DMS79 (cell line): ENCODE data around the gene ASIC1.

Source experiments
- DNase-seq: peaks from one replicate; lab custom pipeline; 2025; lab: John Stamatoyannopoulos, UW

ASIC1 gene

DNA sequence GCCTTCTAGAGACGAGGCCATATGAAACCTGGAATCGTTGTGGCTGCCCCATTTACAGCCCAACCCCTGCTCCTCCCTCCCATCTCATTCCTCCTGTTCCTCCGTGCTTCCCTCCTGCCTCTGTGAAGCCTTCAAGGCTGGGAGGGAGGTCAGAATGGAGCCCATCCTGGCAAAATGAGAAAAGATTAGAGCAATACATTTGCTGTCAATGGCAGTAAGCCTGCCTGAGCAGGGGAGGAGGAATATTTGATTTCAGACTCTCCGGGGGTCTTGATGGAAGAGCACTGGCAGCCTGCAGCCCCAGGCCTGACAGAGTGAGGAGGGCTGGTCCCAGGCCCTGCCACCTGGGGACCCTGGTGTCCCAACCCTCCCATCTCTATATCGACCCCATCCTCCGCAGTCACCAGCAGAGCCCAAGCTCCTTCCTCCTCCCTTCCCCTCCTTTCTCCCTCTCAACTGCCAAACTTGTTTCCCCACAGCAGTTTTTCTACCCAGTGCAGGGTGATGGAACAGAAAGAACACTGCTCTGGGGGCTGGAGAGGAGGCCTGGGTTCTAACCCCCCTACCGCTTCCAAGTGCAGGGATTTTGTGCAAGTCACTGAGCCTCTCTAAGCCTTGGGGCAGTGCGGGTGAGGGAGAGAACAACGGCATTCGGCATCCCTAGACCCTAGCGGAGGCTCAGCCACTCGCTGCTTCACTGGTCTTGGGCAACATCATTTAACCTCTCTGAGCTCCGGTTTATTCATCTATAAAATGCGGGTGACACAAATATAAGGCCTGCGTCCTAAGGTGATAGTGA lies 16.1 kb upstream of the ASIC1 start:
- no peak for DNase-seq

DNA sequence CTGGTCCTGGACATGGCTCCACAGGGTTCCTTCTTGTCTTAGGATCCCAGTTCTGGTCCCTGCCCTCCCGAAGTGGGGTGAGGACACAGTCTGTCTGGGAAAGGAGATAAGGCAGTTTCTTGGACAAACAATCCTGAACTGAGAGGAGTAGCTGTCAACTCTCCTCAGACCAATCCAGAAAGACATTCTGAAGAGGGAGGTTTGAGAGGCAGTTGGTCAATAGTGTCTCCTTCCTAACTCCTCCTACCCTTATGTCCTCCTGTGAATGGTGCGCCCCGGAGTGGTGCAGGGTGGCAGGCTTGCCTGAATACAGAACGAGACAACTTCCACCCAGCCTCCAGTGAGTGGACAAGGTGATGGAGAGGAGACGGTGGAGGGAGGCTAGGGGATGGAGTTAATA lies 15.4 kb upstream of the ASIC1 start:
- DNase-seq, result no peak

GRCh38 chr12:50042693-50043092 lies 14.7 kb upstream of the ASIC1 start:
- DNase-seq, result no peak

DNA sequence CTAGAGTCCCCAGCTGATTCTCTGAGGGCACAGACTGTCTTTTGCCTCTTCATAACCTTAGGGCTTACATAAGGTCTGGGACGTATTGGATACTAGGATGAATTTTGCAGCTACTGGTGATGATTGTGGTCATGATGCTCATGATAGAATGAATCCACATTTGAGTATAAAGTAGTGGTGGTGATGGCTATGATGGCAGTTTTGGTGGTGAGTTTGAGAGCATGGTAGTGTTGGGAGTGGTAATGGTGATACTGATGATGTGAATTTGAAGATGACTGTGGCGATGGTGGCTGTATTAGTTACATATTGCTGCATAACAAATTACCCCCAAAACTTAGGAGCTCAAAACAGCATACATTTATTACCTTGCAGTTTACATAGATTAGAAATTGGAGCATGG lies 14.1 kb upstream of the ASIC1 start:
- no peak for DNase-seq

DNA sequence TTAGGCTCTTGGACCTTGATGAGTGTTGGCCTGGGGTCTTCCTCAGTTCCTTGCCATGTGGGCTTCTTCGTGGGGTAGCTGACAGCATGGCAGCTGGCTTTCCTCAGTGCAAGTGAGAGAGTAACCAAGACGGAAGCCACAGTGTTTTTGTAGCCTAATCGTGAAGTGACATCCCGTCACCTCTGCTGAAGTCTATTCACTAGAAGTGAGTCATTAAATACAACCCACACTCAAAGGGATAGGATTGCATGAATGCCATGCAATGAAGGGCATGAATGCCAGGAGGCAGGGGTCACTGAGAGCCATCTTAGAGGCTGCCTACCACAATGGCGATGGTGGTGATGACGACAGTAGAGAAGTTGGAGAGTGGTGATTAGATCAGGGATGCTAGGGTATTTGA lies 13.5 kb upstream of the ASIC1 start:
- DNase-seq, result no peak

- DNase-seq, result no peak
Observed at GRCh38 chr12:50047693-50048250, 9.6 kb upstream of the ASIC1 start.

DNA sequence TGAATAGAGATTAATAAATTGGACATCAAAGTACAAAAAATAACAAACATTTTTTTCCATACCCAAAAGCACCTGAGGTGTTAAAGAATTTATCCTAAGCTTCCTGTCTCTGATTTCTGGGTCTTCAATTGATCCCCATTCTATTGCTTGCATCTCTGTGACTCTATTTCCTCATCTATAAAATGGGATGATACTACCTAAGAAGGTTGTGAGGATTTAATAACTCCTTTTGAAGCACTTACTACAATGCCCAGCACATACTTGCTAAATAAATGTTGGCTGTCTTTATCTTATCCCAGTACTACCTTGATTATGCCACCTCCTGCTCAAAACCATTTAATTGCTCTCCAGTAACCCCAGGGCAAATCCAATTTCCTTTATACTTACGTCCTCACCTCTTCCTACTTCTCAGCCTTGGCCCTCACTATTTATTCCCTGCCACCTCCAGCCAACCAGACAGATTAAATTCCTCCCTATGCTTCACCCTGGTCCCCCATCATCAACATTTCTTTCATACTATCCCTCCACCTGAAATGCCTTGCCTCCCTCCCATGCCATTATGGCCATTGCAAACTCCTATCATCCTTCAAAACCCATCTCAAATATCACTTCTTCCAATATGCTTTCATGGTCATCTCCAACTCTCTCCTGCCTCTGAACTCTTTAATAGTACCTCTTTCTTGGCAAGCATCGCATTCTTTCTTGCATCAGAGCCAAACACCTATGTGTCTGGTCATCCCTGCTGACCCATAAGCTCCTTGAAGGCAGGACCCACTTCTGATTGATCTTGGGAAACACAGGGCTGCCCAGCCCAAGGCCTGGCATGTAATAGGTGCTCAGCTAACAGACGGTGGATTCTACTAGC lies 7.9 kb upstream of the ASIC1 start:
- no peak for DNase-seq

DNA sequence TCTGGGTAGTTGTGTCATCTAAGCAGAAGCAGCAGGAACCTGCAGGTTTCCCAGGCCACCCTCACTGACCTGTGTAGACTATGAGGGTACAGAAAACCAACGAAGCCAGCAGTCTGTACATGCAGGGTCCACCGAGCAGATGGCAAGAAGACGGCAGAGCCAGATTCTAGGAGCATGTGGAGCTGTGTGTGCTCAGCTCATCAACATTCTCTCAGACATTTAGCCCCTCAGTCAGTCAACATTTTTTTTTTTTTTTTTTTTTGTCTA lies 7.3 kb upstream of the ASIC1 start:
- no peak for DNase-seq

- no peak for DNase-seq
Observed at GRCh38 chr12:50050410-50051098, 6.8 kb upstream of the ASIC1 start.

GRCh38 chr12:50051101-50051806 lies 6.1 kb upstream of the ASIC1 start:
- DNase-seq, result no peak

DNA sequence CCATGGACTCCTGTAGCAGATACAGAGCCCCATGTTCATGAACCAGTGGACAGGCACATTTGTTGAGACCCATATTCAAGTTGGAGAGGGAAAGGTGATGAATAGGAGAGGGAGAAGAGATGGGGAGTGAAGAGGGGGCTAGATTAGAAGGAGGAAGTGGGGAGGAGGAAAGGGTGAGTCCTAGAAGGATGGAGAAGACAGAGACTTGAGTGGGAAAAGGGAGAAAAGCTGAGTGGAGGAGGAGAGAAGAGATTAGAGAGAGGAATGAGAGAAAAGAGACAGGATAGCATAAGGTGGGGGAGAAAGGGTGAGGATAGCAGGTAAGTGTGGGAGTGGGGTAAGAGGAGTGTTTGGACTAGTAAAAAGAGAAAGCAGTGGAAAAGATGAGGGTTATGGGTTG lies 4.9 kb upstream of the ASIC1 start:
- no peak for DNase-seq

DNA sequence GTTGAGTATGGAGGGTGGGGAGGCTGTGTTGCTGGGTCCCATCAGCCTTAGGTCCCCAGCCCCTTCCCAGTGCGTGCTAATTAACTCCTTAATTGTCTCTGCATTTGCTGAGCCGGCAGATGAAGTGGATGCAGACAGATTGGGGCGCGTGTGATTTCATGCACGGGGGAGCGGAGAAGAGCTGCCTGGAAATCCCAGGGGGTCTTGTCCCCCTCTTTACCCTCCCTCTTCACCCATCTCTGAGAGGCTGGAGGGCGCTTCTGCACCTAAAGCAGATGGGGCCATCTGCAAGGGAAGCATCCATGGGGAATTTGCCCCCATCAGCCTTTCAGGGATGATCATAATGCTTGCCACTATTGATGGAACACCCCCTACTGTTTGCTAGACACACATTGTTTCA lies 4.4 kb upstream of the ASIC1 start:
- DNase-seq, result no peak

GRCh38 chr12:50053583-50053982 lies 3.8 kb upstream of the ASIC1 start:
- no peak for DNase-seq

GRCh38 chr12:50055831-50056638 lies 1.4 kb upstream of the ASIC1 start:
- DNase-seq, result no peak

- no peak for DNase-seq
Observed at GRCh38 chr12:50056639-50056976, 788 bp upstream of the ASIC1 start.

DNA sequence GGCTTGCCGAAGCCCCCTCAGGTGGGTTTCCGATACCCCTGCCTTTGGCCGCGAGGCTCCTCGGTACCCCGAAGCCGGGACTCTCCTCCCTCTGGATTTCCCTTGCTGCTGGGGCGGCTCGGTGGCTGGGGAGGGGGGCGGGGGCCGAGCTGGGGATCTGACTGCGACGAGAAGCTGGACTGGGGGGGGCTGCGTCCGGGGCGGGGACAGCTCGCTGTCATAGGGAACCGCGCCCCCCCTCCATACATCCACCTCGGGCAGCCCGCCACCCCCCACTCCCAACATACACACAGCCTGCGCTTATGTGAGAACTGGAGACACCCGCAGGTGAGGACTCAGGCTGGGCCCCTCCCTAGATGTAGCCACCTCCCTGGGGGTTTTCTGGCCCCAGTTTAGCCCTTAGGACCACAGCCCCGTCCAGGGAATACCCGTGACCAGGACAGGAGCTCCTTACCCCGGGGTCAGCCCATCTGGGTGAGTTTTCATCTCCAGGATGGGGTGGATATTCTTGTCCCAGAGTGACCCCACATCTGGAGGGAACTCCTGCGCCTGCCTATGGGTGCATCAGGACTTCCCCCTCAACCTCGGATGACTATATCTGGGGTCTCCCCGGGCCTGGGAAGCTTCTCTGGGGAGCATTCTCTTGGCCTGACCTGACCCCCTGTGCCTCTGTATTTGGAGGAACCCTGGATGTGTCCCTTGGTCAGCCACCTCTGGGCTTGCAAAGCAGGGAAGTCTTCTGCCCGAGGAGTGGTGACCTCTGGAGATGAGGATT lies 687 bp downstream of the ASIC1 start:
- no peak for DNase-seq

DNA sequence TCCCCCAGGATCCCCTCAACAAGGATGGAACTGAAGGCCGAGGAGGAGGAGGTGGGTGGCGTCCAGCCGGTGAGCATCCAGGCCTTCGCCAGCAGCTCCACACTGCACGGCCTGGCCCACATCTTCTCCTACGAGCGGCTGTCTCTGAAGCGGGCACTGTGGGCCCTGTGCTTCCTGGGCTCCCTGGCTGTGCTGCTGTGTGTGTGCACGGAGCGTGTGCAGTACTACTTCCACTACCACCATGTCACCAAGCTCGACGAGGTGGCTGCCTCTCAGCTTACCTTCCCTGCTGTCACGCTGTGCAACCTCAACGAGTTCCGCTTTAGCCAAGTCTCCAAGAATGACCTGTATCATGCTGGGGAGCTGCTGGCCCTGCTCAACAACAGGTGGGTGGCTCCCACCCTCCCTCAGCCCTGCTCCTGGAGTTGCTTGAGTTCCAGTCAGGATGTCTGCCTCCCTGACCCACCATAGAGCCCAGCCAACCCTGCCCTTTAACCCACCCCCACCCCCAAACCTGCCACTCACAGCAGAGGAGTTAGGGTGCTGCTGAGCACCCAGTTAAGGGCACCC lies 1.4 kb downstream of the ASIC1 start:
- peak; percentile 60 for DNase-seq

- no peak for DNase-seq
Observed at GRCh38 chr12:50059440-50060119, 2.2 kb downstream of the ASIC1 start.

- no peak for DNase-seq
Observed at GRCh38 chr12:50060120-50060468, 2.7 kb downstream of the ASIC1 start.

GRCh38 chr12:50061171-50061570 lies 3.8 kb downstream of the ASIC1 start:
- DNase-seq, result no peak
